PC-9 (cell line): ENCODE results near the gene SRC. TPM values are rescaled to one million over a fixed set of nuclear protein-coding genes. Genes with fewer than 3 reads are reported as not detected.

Experiments used
- BruUV-seq: library from RNA; stranded (reverse); fragments of 400-500 nt; replicated peaks from 2 replicates; lab custom pipeline; 2021; lab: Mats Ljungman, UMichigan
- CTCF ChIA-PET: fragments of 300-600 bp; sonication (Branson Sonifier 250); formaldehyde crosslinking; loops from one replicate; lab custom pipeline; 2022; ENCODE audit warnings: antibody characterized with exemption; lab: Charles Lee
- POLR2A ChIA-PET: fragments of 300-600 bp; sonication (Branson Sonifier 250); formaldehyde crosslinking; loops from one replicate; lab custom pipeline; 2022; ENCODE audit warnings: antibody characterized with exemption; ENCODE audit not compliant: unreplicated experiment; lab: Charles Lee
- DNase-seq, 2 experiments: peaks; one replicate each; pipeline versions ENCODE4 v3.0.0 to v3.0.0-alpha.2; 2015 to 2022; ENCODE audit warnings: mixed read lengths in 1 of 2
- H2AFZ ChIP-seq: fragments of 200-600 bp; sonication (generic); 2 replicates; pipeline ENCODE4 v1.8.1; 2017; ENCODE audit warnings: antibody characterized with exemption
- H3F3A ChIP-seq: fragments of 200-600 bp; sonication (generic); 2 replicates; pipeline ENCODE4 v1.8.1; 2017; ENCODE audit warnings: antibody characterized with exemption, mild to moderate bottlenecking, low read depth; ENCODE audit not compliant: insufficient read depth
- H3K27ac ChIP-seq: fragments of 200-600 bp; sonication (generic); 2 replicates; pipeline ENCODE4 v1.6.1; 2016; ENCODE audit warnings: mixed run types
- H3K27me3 ChIP-seq: fragments of 200-600 bp; sonication (generic); 2 replicates; pipeline ENCODE4 v1.6.1; 2016; ENCODE audit warnings: low read depth, mixed run types; ENCODE audit not compliant: insufficient read depth
- H3K36me3 ChIP-seq: fragments of 200-600 bp; sonication (generic); 2 replicates; pipeline ENCODE4 v1.6.1; 2016; ENCODE audit warnings: low read depth, mixed run types
- H3K4me1 ChIP-seq: fragments of 200-600 bp; sonication (generic); replicated peaks from 2 replicates; pipeline ENCODE4 v1.6.1; 2016; ENCODE audit warnings: mixed run types; ENCODE audit not compliant: insufficient read depth
- H3K4me2 ChIP-seq: fragments of 200-600 bp; sonication (generic); 2 replicates; pipeline ENCODE4 v1.6.1; 2017; ENCODE audit warnings: mixed run types
- H3K4me3 ChIP-seq: fragments of 200-600 bp; sonication (generic); 2 replicates; pipeline ENCODE4 v1.6.1; 2016; ENCODE audit warnings: mixed run types
- H3K79me2 ChIP-seq: fragments of 200-600 bp; sonication (generic); 2 replicates; pipeline ENCODE4 v1.6.1; 2017; ENCODE audit warnings: low read depth, mixed run types
- H3K9me2 ChIP-seq: fragments of 200-600 bp; sonication (generic); 2 replicates; pipeline ENCODE4 v1.8.1; 2017; ENCODE audit warnings: mild to moderate bottlenecking; ENCODE audit not compliant: insufficient read depth
- H3K9me3 ChIP-seq: fragments of 200-600 bp; sonication (generic); 2 replicates; pipeline ENCODE4 v1.8.1; 2016; ENCODE audit warnings: low read depth; ENCODE audit not compliant: insufficient read depth
- H4K20me1 ChIP-seq: fragments of 200-600 bp; sonication (generic); 2 replicates; pipeline ENCODE4 v1.8.1; 2017; ENCODE audit not compliant: insufficient read depth
- CTCF ChIP-seq: fragments of 200-600 bp; sonication (generic); conservative IDR thresholded peaks from 2 replicates; pipeline ENCODE4 v1.6.1; 2017; ENCODE audit warnings: mixed run types, antibody characterized with exemption, mild to moderate bottlenecking, moderate library complexity
- EZH2 ChIP-seq: fragments of 200-600 bp; sonication (generic); IDR thresholded peaks from 2 replicates; pipeline ENCODE4 v1.8.0; 2017; ENCODE audit warnings: antibody characterized with exemption, low read depth
- intact Hi-C: fragments of 100-400 bp; cut with micrococcal nuclease; formaldehyde crosslinking; loops from one replicate; pipeline ENCODE4 v1.10.0; 2022; ENCODE audit not compliant: unreplicated experiment
- total RNA-seq: library from RNA; stranded (reverse); gene quantifications from 2 replicates; pipeline ENCODE4 v1.2.3, GENCODE V29; 2021

Gene SRC
- total RNA-seq, 1 experiment from 2014 or later: 58.4 TPM

GRCh38 chr20:37401282-37401929 lies 55.5 kb downstream of the SRC start:
- no peak overlapping the region for H3K4me3 ChIP-seq
- no peak for DNase-seq
- POLR2A ChIA-PET: no interaction called here
- BruUV-seq: no TSS peak
- no peaks in the 10 kb centered on the region for H3K9me3 ChIP-seq
- CTCF ChIA-PET: no interaction called here
- H3K36me3 ChIP-seq: no peaks in the 10 kb centered on the region
- no peaks in the 10 kb centered on the region for H3K4me1 ChIP-seq
- H3F3A ChIP-seq: no peaks in the 10 kb centered on the region
- no peaks in the 10 kb centered on the region for H3K79me2 ChIP-seq
- intact Hi-C loops: no loop called here
- no peak overlapping the region for H3K4me2 ChIP-seq
- no peak overlapping the region for H2AFZ ChIP-seq
- H4K20me1 ChIP-seq: no peaks in the 10 kb centered on the region
- H3K27ac ChIP-seq: no peak overlapping the region
- no peaks in the 10 kb centered on the region for H3K27me3 ChIP-seq
- TF ChIP-seq EZH2: no peak
- no peak for TF ChIP-seq CTCF
- H3K9me2 ChIP-seq: no peaks in the 10 kb centered on the region

GRCh38 chr20:37401930-37402675 lies 56.2 kb downstream of the SRC start:
- no TSS peak for BruUV-seq
- Histone ChIP-seq H4K20me1 (no peaks in the 10 kb centered on the region), H3K4me2 (no peak overlapping the region), H3F3A (no peaks in the 10 kb centered on the region), H3K79me2 (no peaks in the 10 kb centered on the region), H2AFZ (no peak overlapping the region), H3K9me2 (no peaks in the 10 kb centered on the region), H3K27ac (no peak overlapping the region), H3K4me3 (no peak overlapping the region), H3K9me3 (no peaks in the 10 kb centered on the region), H3K36me3 (no peaks in the 10 kb centered on the region), H3K4me1 (no peaks in the 10 kb centered on the region), H3K27me3 (no peaks in the 10 kb centered on the region)
- TF ChIP-seq CTCF (no peak), EZH2 (no peak)
- DNase-seq: no peak
- ChIA-PET CTCF (no interaction called here), POLR2A (interaction anchor here (0.5 kb wide), 1 partner anchor 123 kb away, joined by 5 read pairs; no protein-coding TSS in a partner anchor)
- intact Hi-C loops: no loop called here

GRCh38 chr20:37403107-37404033 lies 57.4 kb downstream of the SRC start:
- BruUV-seq: no TSS peak
- POLR2A ChIA-PET: no interaction called here
- no peak overlapping the region for H3K4me2 ChIP-seq
- no peak overlapping the region for H3K4me3 ChIP-seq
- CTCF ChIA-PET: no interaction called here
- intact Hi-C loops: no loop called here
- H4K20me1 ChIP-seq: no peaks in the 10 kb centered on the region
- H3K36me3 ChIP-seq: no peaks in the 10 kb centered on the region
- H3F3A ChIP-seq: no peaks in the 10 kb centered on the region
- H3K79me2 ChIP-seq: no peaks in the 10 kb centered on the region
- peaks cover 6% of the 10 kb centered on the region; the same call in 1 of the 2 replicates for H3K27me3 ChIP-seq
- H3K4me1 ChIP-seq: no peaks in the 10 kb centered on the region
- no peak overlapping the region for H3K27ac ChIP-seq
- H3K9me2 ChIP-seq: no peaks in the 10 kb centered on the region
- H2AFZ ChIP-seq: no peak overlapping the region
- TF ChIP-seq CTCF: no peak
- TF ChIP-seq EZH2: no peak
- DNase-seq: no peak
- H3K9me3 ChIP-seq: no peaks in the 10 kb centered on the region
